Panc1 (cell line): ENCODE results near the gene CD226. TPM values are rescaled to one million over a fixed set of nuclear protein-coding genes. Genes with fewer than 3 reads are reported as not detected.

Experiments used
- ATAC-seq: fragments of 200-7000 bp; cut with Tn5 transposase; 2 replicates; pipeline ENCODE4 v1.9.1; 2020; ENCODE audit warnings: mild to moderate bottlenecking, moderate library complexity
- BruUV-seq: library from RNA; stranded (reverse); fragments of 400-500 nt; replicated peaks from 2 replicates; lab custom pipeline; 2021; lab: Mats Ljungman, UMichigan
- CTCF ChIA-PET: fragments of 300-600 bp; sonication (Branson Sonifier 250); formaldehyde crosslinking; loops from one replicate; lab custom pipeline; 2022; ENCODE audit warnings: antibody characterized with exemption; lab: Charles Lee
- POLR2A ChIA-PET: fragments of 300-600 bp; sonication (Branson Sonifier 250); formaldehyde crosslinking; loops from one replicate; lab custom pipeline; 2022; ENCODE audit warnings: antibody characterized with exemption; lab: Charles Lee
- DNase-seq: peaks from one replicate; pipeline ENCODE4 v3.0.0-alpha.2; 2010; ENCODE audit warnings: low read depth, low spot score
- H3K27ac ChIP-seq: 2 replicates; pipeline ENCODE4 v1.5.1; 2011; ENCODE audit warnings: mild to moderate bottlenecking, low read length, inconsistent platforms
- H3K27me3 ChIP-seq: fragments of 200-500 bp; sonication (Bioruptor generic); 2 replicates; pipeline ENCODE4 v1.6.0; 2014; ENCODE audit warnings: low read length, inconsistent platforms; ENCODE audit not compliant: control insufficient read depth, insufficient read depth
- H3K36me3 ChIP-seq: fragments of 200-500 bp; sonication (Bioruptor generic); 2 replicates; pipeline ENCODE4 v1.5.1; 2014; ENCODE audit warnings: inconsistent platforms, mild to moderate bottlenecking, low read length, moderate library complexity; ENCODE audit not compliant: control insufficient read depth, insufficient read depth
- H3K4me1 ChIP-seq: 2 replicates; pipeline ENCODE4 v1.5.1; 2011; ENCODE audit warnings: inconsistent platforms, mild to moderate bottlenecking, low read length, moderate library complexity; ENCODE audit not compliant: control insufficient read depth, insufficient read depth
- H3K4me3 ChIP-seq, 2 experiments: 2 replicates each; pipeline ENCODE4 v1.5.1; 2011 to 2012; ENCODE audit warnings: low read depth in 2 of 2, low read length in 2 of 2, mild to moderate bottlenecking in 2 of 2, inconsistent platforms in 1 of 2, moderate library complexity in 1 of 2
- H3K9me3 ChIP-seq: fragments of 200-500 bp; sonication (Bioruptor generic); 2 replicates; pipeline ENCODE4 v1.5.1; 2014; ENCODE audit warnings: low read depth, mild to moderate bottlenecking, inconsistent platforms, low read length, moderate library complexity; ENCODE audit not compliant: control insufficient read depth, insufficient read depth
- CTCF ChIP-seq: fragments of 450-650 bp; IDR thresholded peaks from 2 replicates; pipeline ENCODE4 v1.5.1; 2017; ENCODE audit warnings: mild to moderate bottlenecking
- POLR2AphosphoS5 ChIP-seq: IDR thresholded peaks from 2 replicates; pipeline ENCODE4 v1.6.1; 2012; ENCODE audit warnings: mild to moderate bottlenecking, low read depth, low read length, moderate library complexity
- REST ChIP-seq, 2 experiments: IDR thresholded peaks; 2 replicates each; pipeline ENCODE4 v1.6.1; 2011 to 2012; ENCODE audit warnings: low read depth in 2 of 2, control low read depth in 1 of 2, low read length in 1 of 2, mild to moderate bottlenecking in 1 of 2, moderate library complexity in 1 of 2; ENCODE audit not compliant: insufficient read depth in 1 of 2
- SIN3A ChIP-seq: IDR thresholded peaks from 2 replicates; pipeline ENCODE4 v1.6.1; 2012; ENCODE audit warnings: low read depth, mild to moderate bottlenecking, low read length, moderate library complexity, borderline replicate concordance; ENCODE audit not compliant: insufficient read depth
- TCF7L2 ChIP-seq: IDR thresholded peaks from 2 replicates; pipeline ENCODE4 v1.6.1; 2011; ENCODE audit warnings: mild to moderate bottlenecking, low read depth, low read length, inconsistent platforms
- in situ Hi-C: cut with HindIII; loops from 2 replicates; pipeline ENCODE4 v1.10.0; 2016; ENCODE audit warnings: low sequenced_read_pairs, low pct_unique_long_range_greater_than_20kb
- intact Hi-C: fragments of 100-400 bp; cut with micrococcal nuclease; formaldehyde crosslinking; loops from one replicate; pipeline ENCODE4 v1.10.0; 2022; ENCODE audit not compliant: unreplicated experiment
- total RNA-seq: library from RNA; stranded (reverse); gene quantifications from one replicate; pipeline ENCODE4 v1.2.1, GENCODE V29; 2021; ENCODE audit not compliant: unreplicated experiment

The CD226 gene
- total RNA-seq, 1 experiment from 2014 or later = 0.95 TPM

- no peak for DNase-seq
- CTCF ChIA-PET = no interaction called here
- no TSS peak for BruUV-seq
- H3K4me3 ChIP-seq = no peak overlapping the region
- H3K9me3 ChIP-seq = no peaks in the 10 kb centered on the region
- no peaks in the 10 kb centered on the region for H3K36me3 ChIP-seq
- no peaks in the 10 kb centered on the region for H3K27me3 ChIP-seq
- intact Hi-C loops = no loop called here
- POLR2A ChIA-PET = no interaction called here
- no peaks in the 10 kb centered on the region for H3K4me1 ChIP-seq
- TF ChIP-seq TCF7L2 (no peak), POLR2AphosphoS5 (no peak), CTCF (no peak), REST (IDR thresholded peaks at IDR 0.05; ENCODE audit: insufficient read depth in 1 of 2, low read depth in 2 of 2, low read length in 1 of 2) (no peak), SIN3A (no peak)
- in situ Hi-C loops = no loop called here
- no peak overlapping the region for H3K27ac ChIP-seq
- no peak for ATAC-seq
These were observed 117.5 kb downstream of the CD226 start for GRCh38 chr18:69830189-69830588.

GRCh38 chr18:69820538-69820937 is 127.1 kb downstream of the CD226 start:
- Histone ChIP-seq H3K36me3 (no peaks in the 10 kb centered on the region), H3K27ac (no peak overlapping the region), H3K27me3 (no peaks in the 10 kb centered on the region), H3K4me1 (no peaks in the 10 kb centered on the region), H3K9me3 (no peaks in the 10 kb centered on the region), H3K4me3 (no peak overlapping the region)
- intact Hi-C loops (no loop called here), in situ Hi-C loops (no loop called here)
- DNase-seq (no peak), ATAC-seq (no peak)
- ChIA-PET POLR2A (no interaction called here), CTCF (no interaction called here)
- BruUV-seq = no TSS peak
- no peak for TF ChIP-seq REST (IDR thresholded peaks at IDR 0.05; ENCODE audit: insufficient read depth in 1 of 2, low read depth in 2 of 2, low read length in 1 of 2)
- no peak for TF ChIP-seq TCF7L2
- no peak for TF ChIP-seq SIN3A
- TF ChIP-seq CTCF = no peak
- TF ChIP-seq POLR2AphosphoS5 = no peak
